GM12874 (cell line): ENCODE data around the gene EEF1AKMT4.

Experiments used
- TF ChIP-seq, protein P1 (sequence below): IDR thresholded peaks from 2 replicates; pipeline ENCODE4 v1.5.1; 2011; ENCODE audit warnings: low read depth, mild to moderate bottlenecking, control low read depth, low read length, moderate library complexity; ENCODE audit not compliant: insufficient read depth

Gene EEF1AKMT4

DNA sequence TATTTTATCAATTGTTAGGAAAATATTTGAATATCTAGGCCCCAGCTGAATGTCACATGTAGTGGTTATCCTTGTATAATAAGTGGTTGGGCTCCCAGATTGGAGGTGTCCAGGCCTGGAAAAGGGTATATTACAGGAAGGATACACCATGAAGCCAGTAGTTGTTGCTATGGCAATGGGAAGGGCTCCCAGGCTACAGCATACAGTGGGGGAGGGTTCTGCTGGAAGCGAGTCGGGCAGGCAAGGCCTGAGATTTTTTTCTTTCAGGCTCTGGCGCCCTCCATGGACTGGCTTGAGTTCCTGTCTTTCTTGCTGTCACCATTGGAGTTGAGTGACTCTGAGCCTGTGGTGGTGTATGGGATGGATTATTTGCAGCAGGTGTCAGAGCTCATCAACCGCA is 35.2 kb downstream of the EEF1AKMT4 start:
- TF ChIP-seq, protein P1, sequence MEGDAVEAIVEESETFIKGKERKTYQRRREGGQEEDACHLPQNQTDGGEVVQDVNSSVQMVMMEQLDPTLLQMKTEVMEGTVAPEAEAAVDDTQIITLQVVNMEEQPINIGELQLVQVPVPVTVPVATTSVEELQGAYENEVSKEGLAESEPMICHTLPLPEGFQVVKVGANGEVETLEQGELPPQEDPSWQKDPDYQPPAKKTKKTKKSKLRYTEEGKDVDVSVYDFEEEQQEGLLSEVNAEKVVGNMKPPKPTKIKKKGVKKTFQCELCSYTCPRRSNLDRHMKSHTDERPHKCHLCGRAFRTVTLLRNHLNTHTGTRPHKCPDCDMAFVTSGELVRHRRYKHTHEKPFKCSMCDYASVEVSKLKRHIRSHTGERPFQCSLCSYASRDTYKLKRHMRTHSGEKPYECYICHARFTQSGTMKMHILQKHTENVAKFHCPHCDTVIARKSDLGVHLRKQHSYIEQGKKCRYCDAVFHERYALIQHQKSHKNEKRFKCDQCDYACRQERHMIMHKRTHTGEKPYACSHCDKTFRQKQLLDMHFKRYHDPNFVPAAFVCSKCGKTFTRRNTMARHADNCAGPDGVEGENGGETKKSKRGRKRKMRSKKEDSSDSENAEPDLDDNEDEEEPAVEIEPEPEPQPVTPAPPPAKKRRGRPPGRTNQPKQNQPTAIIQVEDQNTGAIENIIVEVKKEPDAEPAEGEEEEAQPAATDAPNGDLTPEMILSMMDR: 0 out of 2 replicates have a peak, but pooled peaks have one; percentile 21

DNA sequence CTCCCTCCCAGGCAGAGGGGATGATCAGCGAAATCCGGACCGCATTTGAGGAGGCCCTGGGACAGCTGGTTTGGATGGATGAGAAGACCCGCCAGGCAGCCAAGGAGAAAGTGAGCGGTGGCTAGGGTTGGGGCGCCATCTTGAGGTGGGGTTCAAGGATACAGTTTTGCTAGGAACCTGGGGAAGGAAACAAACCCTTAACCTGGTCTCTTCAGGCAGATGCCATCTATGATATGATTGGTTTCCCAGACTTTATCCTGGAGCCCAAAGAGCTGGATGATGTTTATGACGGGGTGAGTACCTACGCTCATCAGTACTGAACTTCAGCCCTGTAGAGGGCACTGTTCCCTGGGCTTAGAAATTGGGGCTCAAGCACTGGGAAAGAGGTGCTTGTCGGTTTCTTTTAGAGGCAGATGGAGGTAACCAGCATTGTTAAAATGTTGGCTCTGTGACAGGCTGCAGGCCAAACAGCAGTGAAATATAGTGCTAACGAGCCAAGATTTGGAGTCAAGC is 40.0 kb downstream of the EEF1AKMT4 start:
- TF ChIP-seq, protein P1: peak; percentile 72

DNA sequence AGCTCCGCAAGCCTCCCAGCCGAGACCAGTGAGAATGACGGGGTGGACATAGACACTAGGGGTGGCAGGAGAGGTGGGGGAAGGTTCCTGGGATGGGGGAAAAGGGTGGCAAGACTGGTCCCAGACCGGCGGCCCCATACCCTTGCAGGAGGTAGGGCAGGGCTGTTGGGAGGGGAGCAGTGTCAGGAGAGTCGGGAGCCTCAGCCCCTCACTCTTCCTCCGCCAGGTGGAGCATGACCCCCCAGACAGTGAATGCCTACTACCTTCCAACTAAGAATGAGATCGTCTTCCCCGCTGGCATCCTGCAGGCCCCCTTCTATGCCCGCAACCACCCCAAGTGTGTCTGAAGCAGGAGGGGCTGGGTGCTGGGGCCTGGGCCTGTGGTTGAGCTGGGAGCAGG is 40.9 kb downstream of the EEF1AKMT4 start:
- TF ChIP-seq, protein P1: no peak

DNA sequence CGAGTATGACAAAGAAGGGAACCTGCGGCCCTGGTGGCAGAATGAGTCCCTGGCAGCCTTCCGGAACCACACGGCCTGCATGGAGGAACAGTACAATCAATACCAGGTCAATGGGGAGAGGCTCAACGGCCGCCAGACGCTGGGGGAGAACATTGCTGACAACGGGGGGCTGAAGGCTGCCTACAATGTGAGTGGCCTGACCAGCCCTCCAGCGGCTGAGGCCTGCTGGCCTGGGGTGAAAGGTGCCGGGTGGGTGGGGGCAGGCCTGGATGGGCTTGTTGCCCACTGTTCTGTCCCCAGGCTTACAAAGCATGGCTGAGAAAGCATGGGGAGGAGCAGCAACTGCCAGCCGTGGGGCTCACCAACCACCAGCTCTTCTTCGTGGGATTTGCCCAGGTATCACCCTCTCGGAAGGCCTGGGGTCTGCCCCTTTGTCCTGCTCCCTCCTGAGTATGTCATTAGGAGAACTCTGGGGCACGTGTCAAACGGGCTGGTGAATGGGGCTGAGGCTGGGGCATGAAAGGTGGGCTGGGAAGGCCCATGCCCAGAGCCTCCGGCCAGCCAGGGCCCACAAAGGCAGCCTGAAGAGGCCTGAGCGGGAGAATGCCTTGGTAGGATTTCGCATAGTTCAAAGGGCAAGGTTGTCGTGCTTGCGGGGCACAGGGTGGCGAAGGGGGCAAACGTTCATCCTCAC is 41.7 kb downstream of the EEF1AKMT4 start:
- TF ChIP-seq, protein P1: no peak

DNA sequence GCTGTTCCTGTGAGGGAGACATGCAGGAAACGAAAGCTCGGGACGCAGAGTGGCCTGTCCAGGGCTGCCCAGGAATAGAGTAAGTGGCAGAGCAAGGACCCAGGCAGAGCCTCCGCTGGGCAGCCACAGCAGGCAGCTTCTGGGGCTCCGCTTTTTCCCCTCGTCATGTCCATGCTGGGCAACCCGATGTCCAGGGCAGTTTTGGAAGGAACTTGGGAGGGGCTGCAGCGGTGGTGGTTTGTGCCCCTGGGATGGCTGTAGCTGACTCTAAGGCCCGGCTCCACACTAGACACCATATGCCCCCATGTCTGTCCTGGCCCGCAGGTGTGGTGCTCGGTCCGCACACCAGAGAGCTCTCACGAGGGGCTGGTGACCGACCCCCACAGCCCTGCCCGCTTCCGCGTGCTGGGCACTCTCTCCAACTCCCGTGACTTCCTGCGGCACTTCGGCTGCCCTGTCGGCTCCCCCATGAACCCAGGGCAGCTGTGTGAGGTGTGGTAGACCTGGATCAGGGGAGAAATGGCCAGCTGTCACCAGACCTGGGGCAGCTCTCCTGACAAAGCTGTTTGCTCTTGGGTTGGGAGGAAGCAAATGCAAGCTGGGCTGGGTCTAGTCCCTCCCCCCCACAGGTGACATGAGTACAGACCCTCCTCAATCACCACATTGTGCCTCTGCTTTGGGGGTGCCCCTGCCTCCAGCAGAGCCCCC is 42.4 kb downstream of the EEF1AKMT4 start:
- TF ChIP-seq, protein P1: no peak

DNA sequence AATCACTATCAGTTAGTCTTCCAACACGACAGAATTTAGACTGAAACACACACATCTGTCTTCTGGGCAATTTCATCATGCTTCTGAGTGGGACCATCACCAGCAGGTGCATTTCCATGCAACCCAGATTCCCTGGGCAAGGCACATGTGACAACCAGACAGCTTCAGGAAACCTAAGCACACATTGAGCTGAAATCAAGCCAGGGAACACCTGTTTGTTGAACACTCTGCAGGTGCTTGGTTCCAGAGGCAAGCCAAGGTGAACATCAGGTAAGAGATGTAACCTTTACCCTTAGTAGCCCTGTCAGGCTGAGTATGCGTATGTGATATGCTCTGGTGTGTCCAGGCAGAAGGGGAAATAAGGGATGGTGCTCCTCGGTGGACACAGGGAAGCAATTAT is 46.3 kb downstream of the EEF1AKMT4 start:
- TF ChIP-seq, protein P1: no peak

DNA sequence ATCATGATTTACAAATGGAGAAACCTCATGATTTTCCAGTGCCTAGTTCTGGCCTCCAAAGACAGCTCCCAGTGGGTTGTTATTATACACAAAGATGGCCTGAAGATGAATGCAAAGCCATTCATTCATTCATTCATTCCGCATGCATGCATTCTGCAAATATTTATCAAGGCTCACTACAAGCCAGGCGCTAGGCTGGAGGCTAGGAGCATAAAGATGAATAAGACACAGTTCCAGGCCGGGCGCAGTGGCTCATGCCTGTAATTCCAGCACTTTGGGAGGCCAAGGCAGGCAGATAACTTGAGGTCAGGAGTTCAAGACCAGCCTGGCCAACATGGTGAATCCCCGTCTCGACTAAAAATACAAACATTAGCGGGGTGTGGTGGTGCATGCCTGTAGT is 47.1 kb downstream of the EEF1AKMT4 start:
- TF ChIP-seq, protein P1: no peak
